Forelimb muscle (tissue), 1 donor: Measurements from ENCODE around the gene ANXA1. TPM values are rescaled to one million over a fixed set of nuclear protein-coding genes. Genes with fewer than 3 reads are reported as not detected.

Experiments used
- DNase-seq: peaks from one replicate; pipeline ENCODE4 v3.0.0-alpha.2; 2013; ENCODE audit warnings: low read depth
- polyA plus RNA-seq: library from polyadenylated mRNA; unstranded; fragments of 120-200 nt; gene quantifications from one replicate; pipeline ENCODE4 v1.2.1, GENCODE V29; 2013; ENCODE audit not compliant: insufficient read length

ANXA1 gene
- polyA plus RNA-seq, 1 donor = 79.7 TPM

GRCh38 chr9:73210886-73211666, 59.4 kb downstream of the ANXA1 start:
- no peak for DNase-seq

- no peak for DNase-seq
Measured at GRCh38 chr9:73213300-73213699, 61.6 kb downstream of the ANXA1 start.

- no peak for DNase-seq
Measured at GRCh38 chr9:73215249-73215648, 63.6 kb downstream of the ANXA1 start.

- no peak for DNase-seq
Measured at GRCh38 chr9:73216100-73216499, 64.4 kb downstream of the ANXA1 start.

Other genes starting within 250 kb of the ANXA1 start
- gene ALDH1A1, start 198.8 kb upstream of the ANXA1 start, polyA plus RNA-seq = 35.0 TPM